GM20000 (cell line): ENCODE measurements around the gene LRRFIP1.

Experiments used
- DNase-seq: peaks from one replicate; pipeline ENCODE4 v3.0.0; 2012; ENCODE audit warnings: low spot score
- TF ChIP-seq, protein P1 (sequence below): IDR thresholded peaks from 2 replicates; pipeline ENCODE4 v1.5.1; 2012; ENCODE audit warnings: mild to moderate bottlenecking, control low read depth; ENCODE audit errors: extremely low read depth, missing control alignments

The LRRFIP1 gene, protein sequence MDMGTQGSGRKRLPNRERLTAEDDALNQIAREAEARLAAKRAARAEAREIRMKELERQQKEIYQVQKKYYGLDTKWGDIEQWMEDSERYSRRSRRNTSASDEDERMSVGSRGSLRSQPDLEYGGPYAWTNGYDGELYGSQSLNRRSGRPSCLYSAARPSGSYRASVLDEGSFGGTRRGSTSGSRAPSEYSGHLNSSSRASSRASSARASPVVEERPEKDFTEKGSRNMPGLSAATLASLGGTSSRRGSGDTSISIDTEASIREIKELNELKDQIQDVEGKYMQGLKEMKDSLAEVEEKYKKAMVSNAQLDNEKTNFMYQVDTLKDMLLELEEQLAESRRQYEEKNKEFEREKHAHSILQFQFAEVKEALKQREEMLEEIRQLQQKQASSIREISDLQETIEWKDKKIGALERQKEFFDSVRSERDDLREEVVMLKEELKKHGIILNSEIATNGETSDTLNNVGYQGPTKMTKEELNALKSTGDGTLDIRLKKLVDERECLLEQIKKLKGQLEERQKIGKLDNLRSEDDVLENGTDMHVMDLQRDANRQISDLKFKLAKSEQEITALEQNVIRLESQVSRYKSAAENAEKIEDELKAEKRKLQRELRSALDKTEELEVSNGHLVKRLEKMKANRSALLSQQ

DNA sequence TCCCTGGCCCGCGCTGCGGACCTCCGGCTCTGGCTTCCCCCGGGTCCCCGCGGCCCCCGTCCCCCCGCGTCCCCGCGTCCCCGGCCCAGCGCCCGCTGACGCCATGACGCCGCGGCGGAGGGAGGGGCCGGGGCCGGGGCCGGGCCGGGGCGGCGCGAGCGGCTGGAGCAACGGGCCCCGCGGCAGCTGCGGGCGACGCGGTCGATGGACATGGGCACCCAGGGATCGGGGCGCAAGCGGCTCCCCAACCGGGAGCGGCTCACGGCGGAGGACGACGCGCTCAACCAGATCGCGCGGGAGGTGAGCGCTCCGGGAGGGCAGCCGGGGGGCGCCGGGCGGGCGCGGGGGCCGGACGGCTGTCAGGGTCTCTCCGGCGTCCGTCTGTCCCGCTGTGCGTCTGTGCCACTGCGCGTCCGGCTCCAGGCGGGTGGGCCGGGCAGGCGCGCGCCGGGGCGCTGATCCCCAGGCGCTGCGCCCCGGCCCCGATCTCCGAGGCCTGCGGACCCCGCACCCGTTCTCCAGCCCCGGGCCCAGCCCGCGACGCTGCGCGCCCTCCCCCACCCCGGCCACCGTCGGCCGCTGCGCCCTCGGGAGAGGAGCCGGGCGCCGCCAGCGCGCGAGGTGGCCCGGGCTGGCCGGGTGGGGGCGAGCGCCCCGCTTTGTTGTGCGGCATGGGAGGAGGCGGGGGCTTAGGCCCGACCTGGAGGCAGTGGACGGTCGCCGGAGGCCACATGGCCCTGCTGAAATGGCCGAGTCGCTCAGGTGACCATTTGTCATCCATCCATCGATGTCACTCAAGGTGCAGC, at the start of gene LRRFIP1:
Gene LRRFIP1 (plus strand): TSS at position 147 of the 806 bp plus-strand sequence. CDS start 58 bp downstream, at position 205.
- peak; percentile 47 for DNase-seq
- TF ChIP-seq, protein P1, sequence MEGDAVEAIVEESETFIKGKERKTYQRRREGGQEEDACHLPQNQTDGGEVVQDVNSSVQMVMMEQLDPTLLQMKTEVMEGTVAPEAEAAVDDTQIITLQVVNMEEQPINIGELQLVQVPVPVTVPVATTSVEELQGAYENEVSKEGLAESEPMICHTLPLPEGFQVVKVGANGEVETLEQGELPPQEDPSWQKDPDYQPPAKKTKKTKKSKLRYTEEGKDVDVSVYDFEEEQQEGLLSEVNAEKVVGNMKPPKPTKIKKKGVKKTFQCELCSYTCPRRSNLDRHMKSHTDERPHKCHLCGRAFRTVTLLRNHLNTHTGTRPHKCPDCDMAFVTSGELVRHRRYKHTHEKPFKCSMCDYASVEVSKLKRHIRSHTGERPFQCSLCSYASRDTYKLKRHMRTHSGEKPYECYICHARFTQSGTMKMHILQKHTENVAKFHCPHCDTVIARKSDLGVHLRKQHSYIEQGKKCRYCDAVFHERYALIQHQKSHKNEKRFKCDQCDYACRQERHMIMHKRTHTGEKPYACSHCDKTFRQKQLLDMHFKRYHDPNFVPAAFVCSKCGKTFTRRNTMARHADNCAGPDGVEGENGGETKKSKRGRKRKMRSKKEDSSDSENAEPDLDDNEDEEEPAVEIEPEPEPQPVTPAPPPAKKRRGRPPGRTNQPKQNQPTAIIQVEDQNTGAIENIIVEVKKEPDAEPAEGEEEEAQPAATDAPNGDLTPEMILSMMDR = no peak

DNA sequence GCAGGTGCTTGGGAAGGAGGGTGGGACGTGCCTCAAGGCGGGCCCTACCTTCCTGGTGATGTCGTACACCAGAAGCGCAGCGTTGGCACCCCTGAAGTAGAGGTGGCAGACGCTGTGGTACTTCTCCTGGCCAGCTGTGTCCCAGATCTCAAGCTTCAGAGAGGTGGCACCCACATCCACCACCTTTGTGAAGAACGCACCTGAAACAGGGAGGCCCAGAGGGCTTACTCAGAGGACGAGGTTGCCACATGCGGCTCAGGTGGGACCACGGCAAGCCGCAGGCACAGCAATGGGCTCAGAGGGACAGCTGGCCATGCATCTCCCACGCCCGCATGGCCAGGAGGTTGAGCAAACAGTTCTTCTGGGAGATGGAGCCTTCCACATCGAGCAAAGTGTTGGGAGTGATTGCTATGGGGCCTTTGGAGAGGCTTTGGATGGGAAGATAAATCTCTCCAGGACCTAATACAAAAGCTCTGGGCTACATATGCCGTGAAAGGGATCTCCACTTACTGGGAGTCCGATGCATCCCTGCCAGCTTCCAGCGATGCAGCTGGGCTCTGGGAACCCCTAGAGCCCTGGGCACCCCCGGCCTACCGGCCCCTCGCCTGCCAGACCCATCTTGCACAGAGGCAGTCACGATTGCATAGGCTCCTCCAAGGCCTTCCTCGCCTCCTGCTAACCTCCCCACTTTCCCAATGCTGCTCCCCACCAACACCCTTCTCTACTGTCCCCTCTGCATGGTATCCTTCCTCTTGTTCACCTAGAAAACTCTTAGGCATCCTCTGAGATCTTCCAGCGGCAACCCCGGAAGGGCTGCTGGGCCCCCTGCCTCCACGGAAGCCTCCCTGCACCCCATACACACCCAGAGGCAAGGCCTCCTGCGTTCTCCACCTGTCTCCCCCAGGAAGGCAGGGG, 49.2 kb upstream of the LRRFIP1 start:
- DNase-seq = no peak
- TF ChIP-seq, protein P1 = no peak

DNA sequence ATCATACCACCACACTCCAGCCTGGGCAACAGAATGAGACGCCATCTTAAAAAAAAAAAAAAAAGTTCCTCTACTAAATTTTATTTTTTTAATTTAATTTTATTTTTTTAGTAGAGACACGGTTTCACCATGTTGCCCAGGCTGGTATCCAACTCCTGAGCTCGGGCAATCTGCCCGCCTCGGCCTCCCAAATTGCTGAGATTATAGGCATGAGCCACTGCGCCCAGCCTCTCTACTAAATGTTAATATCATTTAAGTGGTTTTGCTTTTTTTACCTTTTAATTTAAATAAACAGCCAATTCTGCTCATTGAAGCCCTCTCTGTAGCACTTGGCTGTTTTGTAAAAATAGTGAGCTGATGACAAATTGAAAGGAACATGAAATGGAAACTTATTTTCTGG, 46.1 kb upstream of the LRRFIP1 start:
- DNase-seq = no peak
- TF ChIP-seq, protein P1 = no peak

DNA sequence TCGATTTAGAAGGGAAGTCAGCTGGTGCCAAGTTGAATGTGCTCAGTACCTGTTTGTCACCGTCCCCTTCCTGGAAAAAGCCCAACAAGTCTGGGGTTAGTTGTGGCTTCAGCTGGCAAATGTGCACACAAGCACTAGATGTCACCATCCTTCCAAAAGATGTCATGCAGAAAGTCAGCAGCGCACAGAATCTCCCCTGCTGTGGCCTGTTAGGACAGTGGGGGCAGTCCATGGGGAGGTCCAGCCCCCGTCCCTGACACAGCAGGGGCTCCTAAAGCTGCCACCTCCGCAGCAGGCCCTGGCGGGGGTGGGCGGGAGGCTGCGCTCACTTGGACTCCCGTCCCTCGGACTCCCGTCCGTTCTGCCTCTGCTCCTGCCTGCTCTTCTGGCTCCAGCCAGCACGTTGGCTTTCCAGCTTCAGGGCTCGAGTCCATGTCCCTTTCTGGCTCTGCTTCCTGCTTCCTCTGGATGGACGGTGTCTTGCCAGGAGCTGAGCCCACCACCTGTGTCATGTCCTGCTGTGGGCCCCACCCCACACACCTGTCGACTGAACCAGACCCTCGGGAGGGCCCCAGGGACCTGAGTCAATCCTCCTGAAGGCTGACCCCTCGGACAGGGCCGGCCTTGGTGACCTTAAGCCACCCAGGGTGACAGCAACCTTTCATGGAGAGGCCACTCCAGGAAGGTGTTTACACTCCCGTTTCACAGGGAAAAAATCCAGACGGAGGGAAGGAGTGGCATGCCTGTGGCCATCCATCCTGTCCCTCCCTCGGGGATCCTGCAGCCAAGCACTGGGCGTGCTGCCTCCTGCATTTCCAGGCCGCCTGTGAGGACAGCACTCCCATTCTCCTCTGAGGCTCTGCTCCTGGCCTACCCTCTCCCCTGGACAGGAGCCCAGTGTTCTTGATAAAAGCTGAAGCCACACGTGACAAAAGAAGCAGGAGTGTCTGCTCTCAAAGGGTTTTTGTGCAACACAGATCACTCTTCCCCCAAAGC, 45.3 kb upstream of the LRRFIP1 start:
- DNase-seq = peak; percentile 60
- TF ChIP-seq, protein P1 = peak; percentile 14

DNA sequence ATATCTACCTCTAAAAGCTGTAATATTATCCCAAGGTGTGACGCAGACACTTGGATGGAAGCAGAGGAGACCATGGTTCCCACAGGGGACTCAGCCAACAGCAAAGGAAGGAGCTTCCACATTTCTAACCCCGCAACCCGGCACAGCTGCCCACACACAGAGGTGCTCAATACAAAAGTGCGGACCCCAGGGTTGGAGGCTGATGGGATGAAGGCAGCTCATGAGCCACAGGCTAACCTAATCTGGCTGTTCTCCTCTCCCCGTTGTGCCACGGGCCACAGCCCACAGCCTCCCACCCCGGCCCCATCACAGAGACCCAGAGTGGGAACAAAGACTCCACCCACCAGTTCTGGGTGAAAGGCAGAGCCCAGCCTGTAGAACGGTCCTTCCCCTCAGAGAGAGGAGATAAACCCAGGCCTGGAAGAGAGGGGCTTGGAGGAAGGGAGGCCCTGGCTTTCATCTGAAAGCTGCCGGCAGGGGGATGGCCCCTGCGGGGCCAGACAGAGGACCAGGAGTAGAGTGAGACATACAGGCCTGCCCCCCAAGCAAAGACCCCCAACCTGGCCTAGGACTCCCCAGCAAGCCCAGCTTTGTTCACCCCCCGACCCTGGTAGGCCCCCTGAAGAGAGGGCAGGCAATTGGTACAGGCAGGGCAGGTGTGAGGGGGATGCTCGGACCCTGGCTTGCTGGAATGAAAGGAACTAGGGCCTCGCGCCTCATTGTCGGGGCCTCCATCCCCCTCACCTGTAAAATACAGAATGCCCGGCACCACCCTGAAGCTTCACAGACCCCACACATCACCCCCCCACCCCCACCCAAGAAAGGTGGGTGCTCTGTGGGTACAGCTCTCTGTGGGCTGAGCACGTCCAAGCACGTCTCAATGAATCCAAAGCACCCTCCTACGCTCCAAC, 43.7 kb upstream of the LRRFIP1 start:
- TF ChIP-seq, protein P1 = no peak
- no peak for DNase-seq
